ENCODE results near the gene KAZN.
"Not testable (repeated sequence)": the region's sequence is repeated elsewhere in the genome, so short reads cannot be mapped to it uniquely, and the experiment has no call there.

The KAZN gene

DNA sequence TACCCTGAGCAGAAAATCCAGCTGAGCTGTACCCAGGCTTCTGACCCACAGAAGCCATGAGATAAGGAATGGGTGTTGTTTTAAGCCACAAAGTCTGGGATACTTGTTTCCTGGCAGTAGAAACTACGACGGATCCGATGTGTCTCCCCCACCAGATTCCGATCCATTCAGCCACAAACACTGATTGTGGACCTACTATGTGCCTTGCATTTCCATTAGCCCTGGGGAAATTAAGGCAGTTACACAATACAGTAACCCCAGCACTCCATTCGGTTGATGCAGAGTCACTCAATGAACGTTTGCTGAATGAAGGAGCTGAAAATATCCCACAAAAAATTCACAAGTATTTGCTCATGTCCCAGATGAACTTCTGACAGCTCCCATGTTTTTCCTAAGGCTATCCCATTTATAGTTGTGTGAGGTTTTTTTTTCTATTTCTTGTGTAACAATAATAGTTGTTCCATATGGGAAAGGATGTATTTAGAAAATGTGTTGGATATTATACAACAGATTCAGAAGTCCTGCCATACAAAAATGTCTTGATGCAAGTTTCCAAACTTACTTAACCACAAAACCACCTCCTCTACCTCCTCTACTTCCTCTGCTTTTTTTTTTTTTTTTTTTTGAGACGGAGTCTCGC, 29.6 kb upstream of the KAZN start:
- no peaks in the 10 kb centered on the region for H3K36me3 ChIP-seq (ENCODE audit: insufficient read depth, low read length)
- H3K4me1 ChIP-seq (ENCODE audit: control insufficient read depth, insufficient read depth, low read length, unreplicated experiment): no peaks in the 10 kb centered on the region
- no peaks in the 10 kb centered on the region for H3K79me2 ChIP-seq (ENCODE audit: control insufficient read depth, insufficient read depth, low read length, unreplicated experiment)
- H3K27ac ChIP-seq (ENCODE audit: low read depth, low read length): no peak overlapping the region
- H3K27me3 ChIP-seq (ENCODE audit: insufficient read depth, low read length): no peaks in the 10 kb centered on the region
- H2AFZ ChIP-seq (ENCODE audit: low read length, unreplicated experiment): no peak overlapping the region
- H3K4me3 ChIP-seq (ENCODE audit: low read depth, low read length): no peak overlapping the region

DNA sequence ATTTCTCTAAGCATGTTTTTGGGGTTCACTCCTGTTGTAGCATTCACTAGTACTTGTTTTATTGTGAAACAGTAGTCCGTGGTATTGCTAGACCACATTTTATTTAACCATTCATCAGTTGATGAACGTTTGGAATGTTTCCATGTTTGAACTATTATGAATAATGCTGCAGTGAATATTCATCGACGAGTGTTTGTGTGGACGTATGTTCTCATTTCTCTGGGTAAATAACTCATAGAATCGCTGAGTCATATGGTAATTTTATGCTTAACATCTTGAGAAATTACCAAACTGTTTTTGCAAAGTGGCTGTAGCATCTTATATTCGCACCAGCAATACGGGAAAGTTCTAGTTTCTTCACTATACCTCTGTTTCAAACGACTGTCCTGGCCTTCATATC, 28.0 kb upstream of the KAZN start:
- no peaks in the 10 kb centered on the region for H3K27me3 ChIP-seq (ENCODE audit: insufficient read depth, low read length)
- H3K79me2 ChIP-seq (ENCODE audit: control insufficient read depth, insufficient read depth, low read length, unreplicated experiment): no peaks in the 10 kb centered on the region
- H3K4me3 ChIP-seq (ENCODE audit: low read depth, low read length): no peak overlapping the region
- no peaks in the 10 kb centered on the region for H3K36me3 ChIP-seq (ENCODE audit: insufficient read depth, low read length)
- H3K4me1 ChIP-seq (ENCODE audit: control insufficient read depth, insufficient read depth, low read length, unreplicated experiment): no peaks in the 10 kb centered on the region
- no peak overlapping the region for H3K27ac ChIP-seq (ENCODE audit: low read depth, low read length)
- H2AFZ ChIP-seq (ENCODE audit: low read length, unreplicated experiment): no peak overlapping the region

DNA sequence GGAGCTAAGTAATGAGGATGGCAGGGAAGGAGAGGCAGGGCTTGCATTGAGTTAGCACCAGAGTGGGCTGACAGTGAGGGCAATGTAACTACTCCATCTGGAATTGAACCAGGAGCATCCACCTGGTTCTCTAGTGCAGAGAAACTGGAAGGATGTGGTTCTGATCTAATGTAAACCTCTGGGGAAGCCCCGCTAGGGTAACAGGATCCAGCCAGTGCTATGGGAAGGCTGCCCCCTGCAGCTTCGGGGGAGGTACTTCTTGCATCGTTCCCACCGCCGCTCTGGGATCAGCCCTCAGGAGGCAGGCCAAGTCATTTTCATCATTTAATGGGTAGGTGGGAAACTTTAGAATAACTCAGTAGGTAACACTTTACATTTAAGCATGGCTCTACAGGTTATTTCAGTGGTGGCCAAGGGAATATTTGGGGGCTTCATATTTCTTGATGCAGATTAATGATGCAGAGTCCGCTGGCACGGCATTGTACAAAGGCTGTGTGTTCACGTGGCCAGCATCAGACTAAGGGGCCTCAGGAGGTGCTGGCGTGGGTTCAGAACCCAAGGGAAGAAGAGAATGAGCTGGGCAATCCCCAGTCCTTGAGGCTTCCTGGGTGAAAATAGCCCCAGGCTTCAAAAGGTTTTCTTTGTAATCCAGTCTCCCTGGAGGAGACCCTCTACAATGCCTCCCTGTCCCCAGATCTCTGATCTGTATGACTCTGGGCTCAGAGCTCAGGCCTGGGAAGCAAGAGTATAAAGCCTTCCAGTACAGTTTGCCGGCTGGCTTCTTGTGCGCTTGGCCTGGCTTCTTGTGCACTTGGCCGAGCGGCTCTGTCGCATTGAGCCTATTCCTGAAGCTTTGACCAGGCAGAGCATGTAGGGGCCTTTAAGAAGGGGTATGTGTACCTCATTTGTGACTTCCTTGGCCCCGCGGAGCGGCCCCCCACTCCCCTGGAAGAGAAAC, 26.4 kb upstream of the KAZN start:
- Histone ChIP-seq H3K4me1 (ENCODE audit: control insufficient read depth, insufficient read depth, low read length, unreplicated experiment) (no peaks in the 10 kb centered on the region), H2AFZ (ENCODE audit: low read length, unreplicated experiment) (no peak overlapping the region), H3K36me3 (ENCODE audit: insufficient read depth, low read length) (no peaks in the 10 kb centered on the region), H3K27ac (ENCODE audit: low read depth, low read length) (no peak overlapping the region), H3K79me2 (ENCODE audit: control insufficient read depth, insufficient read depth, low read length, unreplicated experiment) (no peaks in the 10 kb centered on the region), H3K27me3 (ENCODE audit: insufficient read depth, low read length) (no peaks in the 10 kb centered on the region), H3K4me3 (ENCODE audit: low read depth, low read length) (no peak overlapping the region)

DNA sequence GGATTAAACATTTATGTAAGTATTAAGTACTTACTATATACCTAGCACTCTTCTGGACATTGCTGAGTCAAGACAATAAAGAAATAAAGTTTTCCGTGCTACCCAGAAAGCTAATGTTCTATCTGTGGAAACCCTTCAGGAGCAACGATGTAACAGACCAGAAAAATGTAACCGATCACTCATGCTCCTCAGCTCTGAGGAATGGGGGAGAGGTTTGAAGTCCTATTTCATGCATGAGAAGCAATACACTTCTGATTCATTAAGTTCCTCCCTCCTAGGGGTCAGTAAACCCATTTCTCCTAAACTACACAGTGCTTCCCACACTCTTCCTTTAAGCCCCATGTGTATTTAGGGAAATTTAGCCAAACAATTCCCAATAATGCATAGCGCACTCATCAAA, 25.6 kb upstream of the KAZN start:
- Histone ChIP-seq H3K79me2 (ENCODE audit: control insufficient read depth, insufficient read depth, low read length, unreplicated experiment) (no peaks in the 10 kb centered on the region), H3K36me3 (ENCODE audit: insufficient read depth, low read length) (no peaks in the 10 kb centered on the region), H3K27me3 (ENCODE audit: insufficient read depth, low read length) (no peaks in the 10 kb centered on the region), H3K4me1 (ENCODE audit: control insufficient read depth, insufficient read depth, low read length, unreplicated experiment) (no peaks in the 10 kb centered on the region), H2AFZ (ENCODE audit: low read length, unreplicated experiment) (no peak overlapping the region), H3K4me3 (ENCODE audit: low read depth, low read length) (no peak overlapping the region), H3K27ac (ENCODE audit: low read depth, low read length) (no peak overlapping the region)

DNA sequence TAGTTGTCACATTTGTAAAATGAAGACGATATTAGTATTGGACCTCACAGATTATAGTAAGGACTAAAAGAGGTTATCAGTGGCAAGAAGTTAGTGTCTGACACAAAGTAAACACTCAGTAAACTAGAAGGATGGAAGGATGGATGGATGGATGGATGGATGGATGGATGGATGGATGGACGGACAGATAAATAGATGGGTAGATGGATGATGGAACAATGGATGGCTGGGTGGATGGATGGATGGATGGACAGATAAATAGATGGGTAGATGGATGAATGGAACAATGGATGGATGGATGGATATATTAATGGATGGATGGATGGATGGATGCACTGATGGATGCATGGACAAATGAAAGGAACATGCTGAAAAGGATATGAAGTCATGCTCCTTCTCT, 22.3 kb upstream of the KAZN start:
- no peaks in the 10 kb centered on the region for H3K79me2 ChIP-seq (ENCODE audit: control insufficient read depth, insufficient read depth, low read length, unreplicated experiment)
- no peaks in the 10 kb centered on the region for H3K4me1 ChIP-seq (ENCODE audit: control insufficient read depth, insufficient read depth, low read length, unreplicated experiment)
- no peak overlapping the region for H3K4me3 ChIP-seq (ENCODE audit: low read depth, low read length)
- no peaks in the 10 kb centered on the region for H3K36me3 ChIP-seq (ENCODE audit: insufficient read depth, low read length)
- H3K27ac ChIP-seq (ENCODE audit: low read depth, low read length): no peak overlapping the region
- no peaks in the 10 kb centered on the region for H3K27me3 ChIP-seq (ENCODE audit: insufficient read depth, low read length)
- H2AFZ ChIP-seq (ENCODE audit: low read length, unreplicated experiment): no peak overlapping the region

DNA sequence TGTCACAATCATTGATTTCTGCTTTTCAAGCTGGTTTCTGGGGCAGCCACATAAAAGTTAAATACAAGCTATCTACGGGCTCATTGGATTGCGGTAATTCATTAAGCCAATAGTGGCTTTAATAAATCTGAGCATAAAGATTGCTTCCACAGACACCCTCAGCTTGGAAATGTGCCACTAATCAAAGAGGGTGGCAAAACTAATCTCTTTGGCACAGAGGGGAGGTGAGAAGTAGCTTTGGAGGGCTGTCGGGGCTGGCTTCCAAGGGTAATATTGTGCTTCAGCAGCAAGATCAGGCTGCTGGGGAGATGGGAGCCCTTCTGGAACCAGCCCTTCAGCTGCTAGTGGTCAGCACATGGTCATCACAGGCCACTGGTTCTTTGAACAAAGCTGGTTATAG, 21.2 kb upstream of the KAZN start:
- Histone ChIP-seq H3K4me3 (ENCODE audit: low read depth, low read length) (no peak overlapping the region), H3K36me3 (ENCODE audit: insufficient read depth, low read length) (no peaks in the 10 kb centered on the region), H2AFZ (ENCODE audit: low read length, unreplicated experiment) (no peak overlapping the region), H3K4me1 (ENCODE audit: control insufficient read depth, insufficient read depth, low read length, unreplicated experiment) (no peaks in the 10 kb centered on the region), H3K79me2 (ENCODE audit: control insufficient read depth, insufficient read depth, low read length, unreplicated experiment) (no peaks in the 10 kb centered on the region), H3K27ac (ENCODE audit: low read depth, low read length) (no peak overlapping the region), H3K27me3 (ENCODE audit: insufficient read depth, low read length) (no peaks in the 10 kb centered on the region)

DNA sequence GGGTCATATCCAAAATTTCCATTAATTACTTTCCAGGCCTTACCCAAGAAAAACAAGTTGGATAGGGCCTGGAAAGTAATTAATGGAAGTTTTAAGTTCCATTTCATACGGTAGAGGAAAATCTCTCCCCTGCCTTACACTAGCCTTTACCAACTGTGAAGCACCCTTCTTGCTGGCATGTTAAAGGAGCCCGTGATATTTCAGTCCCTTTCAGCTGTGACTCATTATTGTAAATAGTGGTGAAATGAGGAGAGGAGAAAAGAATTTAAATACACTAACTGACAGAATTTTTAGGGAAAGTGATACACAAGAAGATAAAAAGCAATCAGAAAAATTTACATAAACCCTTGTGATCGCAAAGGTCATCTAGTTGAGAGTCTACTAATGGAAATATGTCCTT, 20.3 kb upstream of the KAZN start:
- Histone ChIP-seq H3K27ac (ENCODE audit: low read depth, low read length) (no peak overlapping the region), H3K36me3 (ENCODE audit: insufficient read depth, low read length) (no peaks in the 10 kb centered on the region), H2AFZ (ENCODE audit: low read length, unreplicated experiment) (no peak overlapping the region), H3K4me3 (ENCODE audit: low read depth, low read length) (no peak overlapping the region), H3K79me2 (ENCODE audit: control insufficient read depth, insufficient read depth, low read length, unreplicated experiment) (no peaks in the 10 kb centered on the region), H3K4me1 (ENCODE audit: control insufficient read depth, insufficient read depth, low read length, unreplicated experiment) (no peaks in the 10 kb centered on the region), H3K27me3 (ENCODE audit: insufficient read depth, low read length) (no peaks in the 10 kb centered on the region)

DNA sequence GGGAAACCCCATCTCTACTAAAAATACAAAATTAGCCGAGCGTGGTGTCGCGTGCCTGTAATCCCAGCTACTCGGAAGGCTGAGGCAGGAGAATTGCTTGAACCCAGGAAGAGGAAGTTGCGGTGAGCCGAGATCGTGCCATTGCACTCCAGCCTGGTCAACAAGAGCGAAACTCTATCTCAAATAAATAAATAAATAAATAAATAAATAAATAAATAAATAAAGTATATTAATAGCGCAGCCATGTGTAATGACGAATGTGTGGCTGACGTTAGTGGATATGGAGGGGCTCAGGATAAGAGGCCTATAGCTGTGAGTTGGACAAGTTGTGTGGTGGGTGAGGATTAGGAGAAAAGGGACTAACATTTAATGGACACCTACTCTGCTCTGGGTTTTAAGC, 18.2 kb upstream of the KAZN start:
- not testable (repeated sequence) for H3K27ac ChIP-seq (ENCODE audit: low read depth, low read length); H2AFZ ChIP-seq (ENCODE audit: low read length, unreplicated experiment); H3K4me1 ChIP-seq (ENCODE audit: control insufficient read depth, insufficient read depth, low read length, unreplicated experiment); H3K4me3 ChIP-seq (ENCODE audit: low read depth, low read length); H3K79me2 ChIP-seq (ENCODE audit: control insufficient read depth, insufficient read depth, low read length, unreplicated experiment); H3K27me3 ChIP-seq (ENCODE audit: insufficient read depth, low read length); H3K36me3 ChIP-seq (ENCODE audit: insufficient read depth, low read length)

DNA sequence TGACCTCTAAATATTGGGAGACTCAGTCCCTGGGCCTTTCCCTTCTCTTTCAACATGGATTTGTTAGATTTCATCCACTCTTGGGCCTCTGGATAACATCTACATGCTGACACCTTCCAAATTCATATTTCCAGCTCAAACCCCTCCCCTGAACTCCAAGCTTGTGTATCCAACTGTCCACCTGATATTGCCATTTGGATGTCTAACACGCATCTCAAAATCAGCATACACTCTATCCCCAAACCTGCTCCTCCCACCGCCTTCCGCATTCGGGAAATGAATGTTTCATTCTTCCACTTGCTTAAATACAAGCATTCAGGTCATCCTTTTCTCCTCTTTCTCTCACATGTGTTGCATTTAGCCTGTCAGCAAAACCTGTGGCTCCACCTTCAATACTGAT, 17.5 kb upstream of the KAZN start:
- no peak overlapping the region for H2AFZ ChIP-seq (ENCODE audit: low read length, unreplicated experiment)
- H3K27ac ChIP-seq (ENCODE audit: low read depth, low read length): no peak overlapping the region
- no peaks in the 10 kb centered on the region for H3K27me3 ChIP-seq (ENCODE audit: insufficient read depth, low read length)
- H3K4me3 ChIP-seq (ENCODE audit: low read depth, low read length): no peak overlapping the region
- H3K36me3 ChIP-seq (ENCODE audit: insufficient read depth, low read length): no peaks in the 10 kb centered on the region
- H3K4me1 ChIP-seq (ENCODE audit: control insufficient read depth, insufficient read depth, low read length, unreplicated experiment): no peaks in the 10 kb centered on the region
- H3K79me2 ChIP-seq (ENCODE audit: control insufficient read depth, insufficient read depth, low read length, unreplicated experiment): no peaks in the 10 kb centered on the region

DNA sequence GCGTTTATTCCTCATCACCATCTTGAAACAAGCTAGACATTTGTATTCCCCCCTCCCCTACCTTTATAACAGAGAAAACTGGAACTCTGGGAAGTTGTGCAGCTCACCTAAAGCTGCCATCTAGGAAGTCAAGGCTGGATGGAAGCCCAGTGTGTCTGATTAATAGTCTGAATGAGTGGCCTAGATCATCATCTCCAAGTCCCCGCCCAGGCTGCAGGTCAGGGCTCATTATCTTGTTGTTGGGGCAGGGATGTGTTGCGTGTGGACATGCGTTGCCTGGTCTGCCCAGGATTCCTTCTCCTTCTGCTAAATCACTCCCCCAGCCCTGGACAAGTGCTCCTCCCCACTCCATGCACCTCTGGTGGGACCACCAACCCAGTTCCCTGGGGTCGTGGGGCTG, 14.7 kb upstream of the KAZN start:
- no peak overlapping the region for H2AFZ ChIP-seq (ENCODE audit: low read length, unreplicated experiment)
- no peak overlapping the region for H3K4me3 ChIP-seq (ENCODE audit: low read depth, low read length)
- no peak overlapping the region for H3K27ac ChIP-seq (ENCODE audit: low read depth, low read length)
- no peaks in the 10 kb centered on the region for H3K27me3 ChIP-seq (ENCODE audit: insufficient read depth, low read length)
- H3K79me2 ChIP-seq (ENCODE audit: control insufficient read depth, insufficient read depth, low read length, unreplicated experiment): no peaks in the 10 kb centered on the region
- no peaks in the 10 kb centered on the region for H3K36me3 ChIP-seq (ENCODE audit: insufficient read depth, low read length)
- H3K4me1 ChIP-seq (ENCODE audit: control insufficient read depth, insufficient read depth, low read length, unreplicated experiment): no peaks in the 10 kb centered on the region

DNA sequence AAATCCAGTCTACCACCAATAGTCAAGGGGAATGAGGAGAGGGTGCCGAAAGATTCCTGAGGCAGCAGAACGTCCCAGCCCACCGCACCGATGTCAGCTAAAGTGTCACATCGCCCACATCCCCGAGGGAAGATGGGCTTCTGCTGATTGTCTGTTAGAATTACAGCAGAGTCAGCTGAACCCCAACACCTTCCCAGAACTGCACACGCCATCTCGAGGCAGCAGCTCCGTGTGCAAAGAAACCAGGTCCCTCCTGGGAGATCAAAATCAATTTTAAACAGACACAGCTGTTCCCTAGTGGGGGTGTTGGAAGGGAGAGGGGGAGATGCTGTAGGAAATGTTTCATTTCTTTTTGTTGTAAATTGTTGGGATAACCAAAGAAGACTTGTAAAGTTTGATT, 12.8 kb upstream of the KAZN start:
- no peak overlapping the region for H3K27ac ChIP-seq (ENCODE audit: low read depth, low read length)
- H3K4me3 ChIP-seq (ENCODE audit: low read depth, low read length): no peak overlapping the region
- no peaks in the 10 kb centered on the region for H3K4me1 ChIP-seq (ENCODE audit: control insufficient read depth, insufficient read depth, low read length, unreplicated experiment)
- no peaks in the 10 kb centered on the region for H3K36me3 ChIP-seq (ENCODE audit: insufficient read depth, low read length)
- 0 out of 2 replicates have a peak, but pooled peaks cover 3% of the 10 kb centered on the region for H3K27me3 ChIP-seq (ENCODE audit: insufficient read depth, low read length)
- no peaks in the 10 kb centered on the region for H3K79me2 ChIP-seq (ENCODE audit: control insufficient read depth, insufficient read depth, low read length, unreplicated experiment)
- no peak overlapping the region for H2AFZ ChIP-seq (ENCODE audit: low read length, unreplicated experiment)

All from ACC112 (cell line).